Measurements from ENCODE around the gene CREB1. TPM values are rescaled to one million over a fixed set of nuclear protein-coding genes. Genes with fewer than 3 reads are reported as not detected.
A peak's percentile ranks its signal among the peaks of the same experiment; 100 is the strongest.

The CREB1 gene
- total RNA-seq, 4 donors from 2014 or later = 41.9 to 56.1 (median 51.9) TPM

- intact Hi-C loops (cut with DNase I; ENCODE audit: low total_unique reads) (loop anchor here (10.0 kb wide), 1 partner anchor 87 kb away; no protein-coding TSS in a partner anchor), in situ Hi-C loops (cut with MboI; ENCODE audit: low pct_ligation_motif_present in 1 of 4, low pct_unique_long_range_greater_than_20kb in 1 of 4, low sequenced_read_pairs in 3 of 4) (loop anchor here in 3 of 4 donors (10.0 to 25.0 kb wide), 3 partner anchors 87 to 641 kb away; partner anchors contain the start of genes IDH1 (in 1 of the 3) and PIKFYVE (in 1 of the 3))
- Histone ChIP-seq H3K4me3 (no peak overlapping the region), H3K27me3 (no peaks in the 10 kb centered on the region), H3K4me1 (peaks cover 7 to 26% (median 12%) of the 10 kb centered on the region in 4 donors), H3K9me3 (no peaks in the 10 kb centered on the region), H3K27ac (no peak overlapping the region), H3K36me3 (no peaks in the 10 kb centered on the region)
- no peak for DNase-seq
- 79 to 80% methylated on average over 3 to 10 of the region's 10 CpGs for WGBS, 2 donors (ENCODE audit: low coverage in 1 of 2)
- TF ChIP-seq POLR2A (IDR thresholded peaks at IDR 0.05) (no peak), EP300 (IDR thresholded peaks at IDR 0.05; ENCODE audit: low read depth) (no peak), CTCF (IDR thresholded peaks at IDR 0.05) (no peak), POLR2AphosphoS5 (IDR thresholded peaks at IDR 0.05) (no peak)
Observed at GRCh38 chr2:207621501-207622039, 91.8 kb downstream of the CREB1 start.

GRCh38 chr2:207624185-207625013 is 94.6 kb downstream of the CREB1 start:
- DNase-seq = peak; percentile 80
- H3K4me1 ChIP-seq = peaks cover 8 to 30% (median 16%) of the 10 kb centered on the region in 4 donors
- H3K27ac ChIP-seq = peak overlapping the region; percentile 91 to 99 (median 94)
- H3K4me3 ChIP-seq = peak overlapping the region; percentile 39 to 87 (median 73)
- in situ Hi-C loops (cut with MboI; ENCODE audit: low pct_ligation_motif_present in 1 of 4, low pct_unique_long_range_greater_than_20kb in 1 of 4, low sequenced_read_pairs in 3 of 4) (loop anchor here in 3 of 4 donors (10.0 to 25.0 kb wide), 3 partner anchors 90 to 638 kb away; partner anchors contain the start of genes IDH1 (in 1 of the 3) and PIKFYVE (in 1 of the 3)), intact Hi-C loops (cut with DNase I; ENCODE audit: low total_unique reads) (loop anchor here (5.0 to 10.0 kb wide), 3 partner anchors 88 to 348 kb away; partner anchors contain the start of gene CCNYL1)
- no peaks in the 10 kb centered on the region for H3K9me3 ChIP-seq
- TF ChIP-seq POLR2AphosphoS5 (IDR thresholded peaks at IDR 0.05) (peak; percentile 79 to 84 (median 79)), CTCF (IDR thresholded peaks at IDR 0.05) (no peak), POLR2A (IDR thresholded peaks at IDR 0.05) (peak; percentile 66), EP300 (IDR thresholded peaks at IDR 0.05; ENCODE audit: low read depth) (no peak)
- no peaks in the 10 kb centered on the region for H3K36me3 ChIP-seq
- 0 to 1% methylated on average over 6 to 47 of the region's 47 CpGs for WGBS, 2 donors (ENCODE audit: low coverage in 1 of 2)
- no peaks in the 10 kb centered on the region for H3K27me3 ChIP-seq

- WGBS, 2 donors (ENCODE audit: low coverage in 1 of 2) = 0% methylated on average over 58 of the region's 92 CpGs; no CpG with 5 or more reads in 1 of the 2 donors
- Histone ChIP-seq H3K4me3 (peak within 1 kb of the TSS; percentile 39 to 87 (median 73)), H3K4me1 (peaks cover 8 to 30% (median 16%) of the 10 kb centered on the region in 4 donors), H3K36me3 (no peaks in the 10 kb centered on the region), H3K27ac (peak within 1 kb of the TSS; percentile 91 to 99 (median 94)), H3K27me3 (no peaks in the 10 kb centered on the region), H3K9me3 (no peaks in the 10 kb centered on the region)
- intact Hi-C loops (cut with DNase I; ENCODE audit: low total_unique reads) (loop anchor here (5.0 to 10.0 kb wide), 3 partner anchors 87 to 347 kb away; partner anchors contain the start of gene CCNYL1), in situ Hi-C loops (cut with MboI; ENCODE audit: low pct_ligation_motif_present in 1 of 4, low pct_unique_long_range_greater_than_20kb in 1 of 4, low sequenced_read_pairs in 3 of 4) (loop anchor here in 2 of 4 donors (10.0 kb wide), 2 partner anchors 90 to 410 kb away; no protein-coding TSS in a partner anchor)
- peak; percentile 94 for DNase-seq
- TF ChIP-seq EP300 (IDR thresholded peaks at IDR 0.05; ENCODE audit: low read depth) = peak; percentile 8
- peak; percentile 41 for TF ChIP-seq POLR2A (IDR thresholded peaks at IDR 0.05)
- peak in 4 of 5 experiments; percentile 35 to 61 (median 44) for TF ChIP-seq CTCF (IDR thresholded peaks at IDR 0.05)
- peak; percentile 53 to 69 (median 57) for TF ChIP-seq POLR2AphosphoS5 (IDR thresholded peaks at IDR 0.05)
Observed at GRCh38 chr2:207625014-207625907, 95.5 kb downstream of the CREB1 start, which contains the start of gene METTL21A. Gene METTL21A (minus strand): TSS chr2:207625394. CDS start chr2:207624375, 1,019 bp downstream.
